ENCODE data around the gene IP6K2.

IP6K2 gene

DNA sequence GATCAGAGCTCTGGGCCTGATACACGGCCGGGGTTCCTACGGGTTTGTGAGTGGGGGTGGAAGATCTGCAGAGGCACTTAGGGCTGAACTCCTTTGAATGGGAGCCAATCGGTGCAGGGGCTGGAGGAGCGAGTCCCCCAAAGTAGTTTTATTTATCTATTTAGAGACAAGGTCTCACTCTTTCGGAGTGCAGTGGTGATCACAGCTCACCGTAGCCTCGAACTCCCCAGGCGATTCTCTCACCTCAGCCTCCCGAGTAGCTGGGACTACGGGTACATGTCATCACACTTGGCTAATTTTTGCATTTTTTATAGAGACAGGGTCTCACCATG, 52.7 kb downstream of the IP6K2 start:
- H3K79me2 ChIP-seq (ENCODE audit: insufficient read depth, low read length) = no peaks in the 10 kb centered on the region
- H3K4me2 ChIP-seq (ENCODE audit: low read length) = peak overlapping the region; percentile 89
- TF ChIP-seq EZH2 (IDR thresholded peaks at IDR 0.05; ENCODE audit: borderline replicate concordance, low read length) (no peak), CTCF (IDR thresholded peaks at IDR 0.05; ENCODE audit: low read length) (peak; percentile 6; the same call in 1 of the 2 replicates)
- 0 out of 2 replicates have a peak, but pooled peaks cover 8% of the 10 kb centered on the region for H3K36me3 ChIP-seq (ENCODE audit: insufficient read depth, low read length)
- H3K9me2 ChIP-seq (ENCODE audit: low read depth, low read length) = no peaks in the 10 kb centered on the region
- H2AFZ ChIP-seq (ENCODE audit: low read length) = no peak overlapping the region
- no peaks in the 10 kb centered on the region for H4K20me1 ChIP-seq (ENCODE audit: insufficient read depth, low read length)
- no peaks in the 10 kb centered on the region for H3K9me3 ChIP-seq (ENCODE audit: low read length)
- H3K4me3 ChIP-seq (ENCODE audit: low read depth, low read length, poor library complexity, severe bottlenecking) = peak overlapping the region; percentile 67
- no peak overlapping the region for H3K9ac ChIP-seq (ENCODE audit: low read length)
- no peaks in the 10 kb centered on the region for H3K27me3 ChIP-seq (ENCODE audit: insufficient read depth, low read length)
- H3K4me1 ChIP-seq (ENCODE audit: insufficient read depth, low read length, severe bottlenecking) = peaks cover 8% of the 10 kb centered on the region
- peak overlapping the region; percentile 67 for H3K27ac ChIP-seq (ENCODE audit: low read depth, low read length, poor library complexity, severe bottlenecking)
- no peaks in the 10 kb centered on the region for H3F3A ChIP-seq (ENCODE audit: insufficient read depth, low read length)

- Histone ChIP-seq H3K4me1 (ENCODE audit: insufficient read depth, low read length, severe bottlenecking) (peaks cover 8% of the 10 kb centered on the region), H2AFZ (ENCODE audit: low read length) (no peak overlapping the region), H3K27me3 (ENCODE audit: insufficient read depth, low read length) (no peaks in the 10 kb centered on the region), H3K27ac (ENCODE audit: low read depth, low read length, poor library complexity, severe bottlenecking) (peak overlapping the region; percentile 67), H3K36me3 (ENCODE audit: insufficient read depth, low read length) (0 out of 2 replicates have a peak, but pooled peaks cover 8% of the 10 kb centered on the region), H3F3A (ENCODE audit: insufficient read depth, low read length) (no peaks in the 10 kb centered on the region), H3K9ac (ENCODE audit: low read length) (peak overlapping the region; percentile 73), H3K9me2 (ENCODE audit: low read depth, low read length) (no peaks in the 10 kb centered on the region), H3K4me2 (ENCODE audit: low read length) (peak overlapping the region; percentile 89), H3K4me3 (ENCODE audit: low read depth, low read length, poor library complexity, severe bottlenecking) (peak overlapping the region; percentile 67), H4K20me1 (ENCODE audit: insufficient read depth, low read length) (no peaks in the 10 kb centered on the region), H3K9me3 (ENCODE audit: low read length) (no peaks in the 10 kb centered on the region), H3K79me2 (ENCODE audit: insufficient read depth, low read length) (no peaks in the 10 kb centered on the region)
- TF ChIP-seq CTCF (IDR thresholded peaks at IDR 0.05; ENCODE audit: low read length) (peak; percentile 62), EZH2 (IDR thresholded peaks at IDR 0.05; ENCODE audit: borderline replicate concordance, low read length) (no peak)
Measured at GRCh38 chr3:48663489-48664312, 53.3 kb downstream of the IP6K2 start.

- Histone ChIP-seq H3K9me2 (ENCODE audit: low read depth, low read length) (no peaks in the 10 kb centered on the region), H3K27ac (ENCODE audit: low read depth, low read length, poor library complexity, severe bottlenecking) (peak within 1 kb of the TSS; percentile 67), H3K9ac (ENCODE audit: low read length) (peak within 1 kb of the TSS; percentile 73), H3K4me1 (ENCODE audit: insufficient read depth, low read length, severe bottlenecking) (peaks cover 8% of the 10 kb centered on the region), H3K27me3 (ENCODE audit: insufficient read depth, low read length) (no peaks in the 10 kb centered on the region), H3K4me2 (ENCODE audit: low read length) (peak within 1 kb of the TSS; percentile 89), H3K79me2 (ENCODE audit: insufficient read depth, low read length) (no peaks in the 10 kb centered on the region), H3F3A (ENCODE audit: insufficient read depth, low read length) (no peaks in the 10 kb centered on the region), H3K9me3 (ENCODE audit: low read length) (no peaks in the 10 kb centered on the region), H3K36me3 (ENCODE audit: insufficient read depth, low read length) (0 out of 2 replicates have a peak, but pooled peaks cover 8% of the 10 kb centered on the region), H4K20me1 (ENCODE audit: insufficient read depth, low read length) (no peaks in the 10 kb centered on the region), H3K4me3 (ENCODE audit: low read depth, low read length, poor library complexity, severe bottlenecking) (peak within 1 kb of the TSS; percentile 67), H2AFZ (ENCODE audit: low read length) (no peak within 1 kb of the TSS)
- TF ChIP-seq CTCF (IDR thresholded peaks at IDR 0.05; ENCODE audit: low read length) = no peak
Measured at GRCh38 chr3:48662753-48663488, 54.1 kb downstream of the IP6K2 start, which contains the start of gene CELSR3. Gene CELSR3 (minus strand): TSS chr3:48662886. CDS start chr3:48662634, 252 bp downstream.
